Right ventricle myocardium inferior (tissue), 1 donor: ENCODE results near the gene MCF2L. TPM values are rescaled to one million over a fixed set of nuclear protein-coding genes. Genes with fewer than 3 reads are reported as not detected.
"Not testable (repeated sequence)": the region's sequence is repeated elsewhere in the genome, so short reads cannot be mapped to it uniquely, and the experiment has no call there.

Experiments used
- ATAC-seq: fragments of 200-7000 bp; cut with Tn5 transposase; one replicate; pipeline ENCODE4 v1.9.1; 2020; ENCODE audit warnings: mild to moderate bottlenecking, moderate library complexity
- DNase-seq: peaks from one replicate; pipeline ENCODE4 v3.0.0; 2021; ENCODE audit errors: missing footprints
- intact Hi-C: fragments of 100-400 bp; cut with DNase I; formaldehyde crosslinking; loops from one replicate; pipeline ENCODE4 v1.11.0; 2022
- total RNA-seq: library from RNA; stranded (reverse); fragmentation: NEBNext Ultra II Directional; extraction: Animal tissue kit (Norgen Biotek cat#: 25700); gene quantifications from one replicate; pipeline ENCODE4 v1.2.1, GENCODE V29; 2021
- donor health status: DM: no; HTN: yes; CAD: no; lungs with severe emphysema.

The MCF2L gene
- total RNA-seq, 1 donor from 2014 or later, result 45.9 TPM

- ATAC-seq (no peak), DNase-seq (no peak)
- intact Hi-C loops, result no loop called here
Measured at GRCh38 chr13:113020323-113021080, 51.5 kb downstream of the MCF2L start.

GRCh38 chr13:113021391-113021790, 52.4 kb downstream of the MCF2L start:
- intact Hi-C loops, result no loop called here
- DNase-seq (no peak), ATAC-seq (no peak)

- ATAC-seq (no peak), DNase-seq (no peak)
- intact Hi-C loops, result no loop called here
Measured at GRCh38 chr13:113021811-113022210, 52.8 kb downstream of the MCF2L start.

- DNase-seq (no peak), ATAC-seq (no peak)
- intact Hi-C loops, result no loop called here
Measured at GRCh38 chr13:113022391-113022744, 53.4 kb downstream of the MCF2L start.

- DNase-seq, result no peak
- ATAC-seq, result peak; percentile 21
- intact Hi-C loops, result no loop called here
Measured at GRCh38 chr13:113022745-113023574, 53.9 kb downstream of the MCF2L start.

- DNase-seq (no peak), ATAC-seq (no peak)
- intact Hi-C loops, result no loop called here
Measured at GRCh38 chr13:113023694-113024430, 54.8 kb downstream of the MCF2L start.

GRCh38 chr13:113024466-113024865, 55.5 kb downstream of the MCF2L start:
- intact Hi-C loops, result no loop called here
- DNase-seq, result no peak
- no peak for ATAC-seq

GRCh38 chr13:113026391-113026910, 57.4 kb downstream of the MCF2L start:
- ATAC-seq, result no peak
- no peak for DNase-seq
- intact Hi-C loops, result no loop called here

GRCh38 chr13:113027095-113027494, 58.1 kb downstream of the MCF2L start:
- intact Hi-C loops, result no loop called here
- ATAC-seq, result no peak
- no peak for DNase-seq

- DNase-seq, result no peak
- intact Hi-C loops, result no loop called here
- no peak for ATAC-seq
Measured at GRCh38 chr13:113027566-113027965, 58.6 kb downstream of the MCF2L start.

GRCh38 chr13:113028336-113029060, 59.5 kb downstream of the MCF2L start:
- ATAC-seq, result peak; percentile 21
- intact Hi-C loops, result no loop called here
- no peak for DNase-seq

- ATAC-seq (no peak), DNase-seq (no peak)
- intact Hi-C loops, result no loop called here
Measured at GRCh38 chr13:113029061-113029445, 60.0 kb downstream of the MCF2L start.

- no peak for ATAC-seq
- DNase-seq, result no peak
- intact Hi-C loops, result no loop called here
Measured at GRCh38 chr13:113029487-113030258, 60.7 kb downstream of the MCF2L start.

- ATAC-seq, intact Hi-C loops, DNase-seq: not testable (repeated sequence)
Measured at GRCh38 chr13:113030259-113030640, 61.2 kb downstream of the MCF2L start.

GRCh38 chr13:113031465-113031864, 62.5 kb downstream of the MCF2L start:
- DNase-seq, result no peak

GRCh38 chr13:113032291-113032690, 63.3 kb downstream of the MCF2L start:
- no peak for ATAC-seq
- no peak for DNase-seq
- intact Hi-C loops, result no loop called here

More at GRCh38 chr13:113031465-113031864, 62.5 kb downstream of the MCF2L start:
- ATAC-seq, result no peak
- intact Hi-C loops, result no loop called here

- DNase-seq (no peak), ATAC-seq (no peak)
- intact Hi-C loops, result no loop called here
Measured at GRCh38 chr13:113033054-113033850, 64.2 kb downstream of the MCF2L start.
